Smooth muscle cell of bladder (primary cell): ENCODE measurements around the gene WASL. TPM values are rescaled to one million over a fixed set of nuclear protein-coding genes. Genes with fewer than 3 reads are reported as not detected.

Experiments
- total RNA-seq: library from RNA; depleted of rRNA; stranded (reverse); fragments of >200 nt; gene quantifications from 2 replicates; pipeline ENCODE4 v1.2.3, GENCODE V29; 2014

WASL gene
- 7.4 and 8.5 TPM in 2 replicates for total RNA-seq

GRCh38 chr7:123748734-123749536 lies at the start of gene WASL:
WASL (minus strand) TSS chr7:123749003; CDS start chr7:123748734, 269 bp downstream.

GRCh38 chr7:123655614-123656013 lies 93.2 kb downstream of the WASL start, which contains the start of gene LMOD2:
LMOD2 (plus strand) TSS chr7:123655866; CDS start chr7:123655964, 98 bp downstream.

Other genes with a start within 250 kb of the WASL start
- gene IQUB, start 214.4 kb downstream of the WASL start, total RNA-seq: 0.28 and 0.43 TPM in 2 replicates
- gene NDUFA5, start 191.2 kb downstream of the WASL start, total RNA-seq: 34.0 and 35.4 TPM in 2 replicates
- gene ASB15, start 147.2 kb downstream of the WASL start, total RNA-seq: not detected in 2 replicates
- gene LMOD2, start 93.1 kb downstream of the WASL start, total RNA-seq: not detected in 2 replicates
- not detected in 2 replicates for gene HYAL4, start 96.2 kb upstream of the WASL start, total RNA-seq
- gene SPAM1, start 176.2 kb upstream of the WASL start, total RNA-seq: not detected in 2 replicates